GM18508 (cell line): ENCODE results near the gene TRIM65.

Experiments
- ATAC-seq: cut with Tn5 transposase; IDR thresholded peaks from one replicate; pipeline ENCODE4 v1.9.1; 2021; ENCODE audit warnings: moderate number of reproducible peaks; ENCODE audit not compliant: insufficient read depth, unreplicated experiment

Gene TRIM65

GRCh38 chr17:75896415-75897159, at the start of gene TRIM65:
TSS of gene TRIM65 (minus strand) at chr17:75896951. CDS start at chr17:75896937, 14 bp downstream.
- no peak for ATAC-seq

DNA sequence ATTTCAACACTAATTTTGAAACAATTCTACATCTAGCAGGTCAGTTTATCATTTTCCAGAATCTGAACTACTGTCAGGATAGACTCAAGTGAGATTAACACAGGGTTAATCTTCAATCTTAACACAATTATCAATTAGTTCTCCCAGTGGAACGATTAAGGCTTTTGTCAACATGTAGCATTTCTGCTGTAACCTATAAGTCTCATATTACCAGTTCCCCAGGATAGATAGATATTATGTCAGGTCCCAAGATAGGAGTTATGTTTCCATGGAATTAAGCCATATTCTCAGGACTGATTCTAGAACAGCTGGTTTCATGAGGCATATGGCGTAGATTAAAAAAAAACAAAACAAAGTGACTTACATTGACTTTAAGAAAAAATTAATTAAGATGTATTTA, 48.5 kb upstream of the TRIM65 start:
- no peak for ATAC-seq

DNA sequence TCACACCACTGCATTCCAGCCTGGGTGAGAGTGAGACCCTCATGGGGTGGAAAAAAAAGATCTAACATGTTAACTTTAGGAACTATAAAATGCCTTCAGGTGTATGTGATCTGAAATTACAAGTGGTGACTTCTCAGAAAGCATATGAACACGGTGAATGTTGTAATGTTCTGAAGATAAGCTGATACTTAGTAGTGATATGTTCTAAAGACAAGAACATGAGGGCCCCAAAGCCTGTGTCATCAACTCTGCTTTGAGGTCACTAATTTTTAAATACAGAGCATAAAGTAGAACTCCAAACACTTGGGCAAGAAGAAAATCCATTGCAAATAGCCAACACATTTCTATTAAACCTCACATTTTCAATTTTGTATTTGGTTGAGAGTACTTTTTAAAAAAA, 46.7 kb upstream of the TRIM65 start:
- ATAC-seq: no peak

GRCh38 chr17:75942473-75942872, 45.7 kb upstream of the TRIM65 start:
- ATAC-seq: no peak

DNA sequence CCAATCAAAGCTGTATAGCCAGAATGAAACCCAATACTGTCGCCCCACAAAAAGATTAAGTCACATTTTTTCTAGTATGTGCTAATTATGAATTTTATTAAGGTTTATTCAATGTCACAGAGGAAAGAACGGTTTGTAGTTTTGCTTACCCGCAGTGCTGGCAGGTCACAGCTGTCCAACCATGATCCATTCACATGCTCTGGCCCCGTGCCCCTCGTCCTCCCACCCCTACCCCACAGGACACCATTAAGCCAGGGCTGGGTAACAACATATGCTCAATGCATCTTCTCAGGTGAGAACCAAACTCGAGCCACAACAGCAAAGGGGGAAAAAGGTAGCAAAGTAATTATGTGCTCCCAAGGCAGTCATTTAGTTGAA, 44.7 kb upstream of the TRIM65 start:
- no peak for ATAC-seq

GRCh38 chr17:75940727-75941441, 44.1 kb upstream of the TRIM65 start, which contains the start of gene FBF1:
TSS of gene FBF1 (minus strand) at chr17:75941042. CDS start at chr17:75938149, 2,893 bp downstream.
- no peak for ATAC-seq

DNA sequence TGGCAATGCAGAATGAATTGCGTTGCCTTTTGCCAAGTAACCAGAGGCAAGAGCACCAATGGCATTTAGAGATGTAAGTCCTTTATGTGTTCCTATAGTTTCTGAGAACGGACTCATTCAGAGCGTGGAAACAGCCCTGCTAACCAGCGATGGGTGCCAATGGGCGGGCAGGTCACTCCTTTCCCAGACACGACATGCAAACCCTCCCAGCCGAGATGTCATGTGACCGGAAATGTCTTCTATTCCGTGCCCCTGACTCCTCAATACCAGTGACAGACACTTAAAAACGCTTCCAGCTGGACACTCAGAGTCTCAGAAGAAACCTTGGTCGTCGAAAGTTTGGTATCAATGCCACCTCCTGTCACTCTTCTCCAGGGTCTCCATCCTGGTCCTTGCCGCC, 40.9 kb upstream of the TRIM65 start:
- ATAC-seq: no peak

DNA sequence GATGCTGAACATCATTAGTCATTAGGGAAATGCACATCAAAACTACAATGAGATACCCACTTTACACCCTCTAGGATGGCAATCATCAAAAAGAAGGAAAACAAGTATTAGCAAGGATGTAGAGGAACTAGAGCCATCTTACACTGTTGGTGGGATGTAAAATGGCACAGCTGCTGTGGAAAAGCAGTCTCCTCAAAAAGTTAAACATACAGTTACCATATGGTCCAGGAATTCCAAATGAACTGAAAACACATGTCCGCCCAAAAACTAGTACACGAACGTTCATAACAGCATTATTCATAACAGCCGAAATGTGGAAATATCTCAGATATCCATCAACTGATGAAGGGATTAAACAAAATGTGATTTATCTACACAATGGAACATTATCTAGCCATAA, 37.1 kb upstream of the TRIM65 start:
- ATAC-seq: no peak

GRCh38 chr17:75932852-75933251, 36.1 kb upstream of the TRIM65 start:
- no peak for ATAC-seq

- no peak for ATAC-seq
Measured at GRCh38 chr17:75931062-75931461, 34.3 kb upstream of the TRIM65 start.

DNA sequence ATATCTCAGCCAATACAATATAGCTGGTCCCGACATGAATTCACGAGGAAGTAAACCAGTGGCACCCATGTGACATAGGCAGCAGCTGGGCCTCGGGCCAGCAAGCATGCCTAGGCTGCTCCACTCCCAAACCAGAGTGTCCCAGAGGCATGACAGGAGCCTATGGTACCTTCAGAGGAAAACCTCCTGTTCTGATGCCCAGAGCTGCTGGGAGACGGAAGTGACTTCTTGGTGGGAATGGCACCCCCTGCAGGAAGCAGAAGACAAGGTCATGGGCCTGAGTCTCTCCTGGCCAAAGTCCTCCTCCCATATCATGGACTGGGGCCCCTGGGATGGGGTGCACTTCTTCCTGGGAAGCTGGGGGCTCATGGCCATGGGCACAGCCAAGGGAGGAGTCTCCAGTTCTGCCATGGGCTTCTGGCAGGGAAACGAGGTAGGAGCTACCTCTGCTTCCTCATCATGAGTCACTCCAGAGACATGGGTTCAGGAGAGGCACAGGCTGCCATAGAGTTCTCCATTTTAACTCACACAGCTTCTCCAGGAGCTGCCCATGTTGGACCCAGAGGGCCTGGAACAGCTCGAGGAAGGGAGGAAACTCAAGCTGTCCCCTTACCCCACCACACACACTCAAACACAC, 30.7 kb upstream of the TRIM65 start:
- no peak for ATAC-seq

- no peak for ATAC-seq
Measured at GRCh38 chr17:75926456-75926855, 29.7 kb upstream of the TRIM65 start.

DNA sequence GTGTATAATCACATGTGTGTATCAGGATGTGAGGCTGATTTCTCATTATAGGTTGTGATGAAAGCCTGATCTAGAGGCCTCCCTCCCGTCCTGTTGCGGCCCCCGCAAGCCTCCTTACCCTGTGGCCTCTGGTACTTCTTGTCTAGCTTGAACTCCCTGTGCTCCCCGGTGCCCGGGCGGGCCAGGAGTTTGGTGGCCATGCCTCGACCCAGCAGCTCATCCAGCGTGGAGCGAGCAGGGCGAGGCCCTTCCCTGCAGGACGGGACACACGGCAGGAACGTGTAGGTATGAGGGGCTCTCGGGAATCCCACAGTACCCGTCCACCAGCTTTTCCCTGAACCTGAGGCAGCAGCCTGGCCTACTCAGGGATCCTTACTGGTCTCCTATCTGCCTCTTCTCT, 29.2 kb upstream of the TRIM65 start:
- no peak for ATAC-seq

DNA sequence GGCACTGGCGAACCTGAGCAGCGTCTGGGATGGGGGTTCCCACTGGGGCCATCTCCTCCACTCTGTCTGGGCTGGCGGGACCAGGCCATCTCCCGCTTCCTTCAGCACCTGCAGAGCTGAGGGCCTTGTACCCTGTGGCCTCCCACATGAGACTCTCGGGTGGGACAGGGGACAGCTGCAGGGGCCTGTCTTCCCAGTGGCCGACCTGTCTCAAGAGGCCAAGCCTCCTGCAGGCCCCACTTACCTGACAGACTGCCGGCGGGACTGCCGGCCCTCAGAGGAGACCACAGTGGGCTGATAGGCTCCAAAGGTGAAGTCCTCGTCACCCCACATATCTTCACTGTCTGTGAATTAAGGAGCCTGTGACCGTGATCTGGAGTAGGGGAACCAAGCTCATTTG, 28.4 kb upstream of the TRIM65 start:
- ATAC-seq: no peak

GRCh38 chr17:75922963-75923874, 26.5 kb upstream of the TRIM65 start:
- ATAC-seq: no peak

DNA sequence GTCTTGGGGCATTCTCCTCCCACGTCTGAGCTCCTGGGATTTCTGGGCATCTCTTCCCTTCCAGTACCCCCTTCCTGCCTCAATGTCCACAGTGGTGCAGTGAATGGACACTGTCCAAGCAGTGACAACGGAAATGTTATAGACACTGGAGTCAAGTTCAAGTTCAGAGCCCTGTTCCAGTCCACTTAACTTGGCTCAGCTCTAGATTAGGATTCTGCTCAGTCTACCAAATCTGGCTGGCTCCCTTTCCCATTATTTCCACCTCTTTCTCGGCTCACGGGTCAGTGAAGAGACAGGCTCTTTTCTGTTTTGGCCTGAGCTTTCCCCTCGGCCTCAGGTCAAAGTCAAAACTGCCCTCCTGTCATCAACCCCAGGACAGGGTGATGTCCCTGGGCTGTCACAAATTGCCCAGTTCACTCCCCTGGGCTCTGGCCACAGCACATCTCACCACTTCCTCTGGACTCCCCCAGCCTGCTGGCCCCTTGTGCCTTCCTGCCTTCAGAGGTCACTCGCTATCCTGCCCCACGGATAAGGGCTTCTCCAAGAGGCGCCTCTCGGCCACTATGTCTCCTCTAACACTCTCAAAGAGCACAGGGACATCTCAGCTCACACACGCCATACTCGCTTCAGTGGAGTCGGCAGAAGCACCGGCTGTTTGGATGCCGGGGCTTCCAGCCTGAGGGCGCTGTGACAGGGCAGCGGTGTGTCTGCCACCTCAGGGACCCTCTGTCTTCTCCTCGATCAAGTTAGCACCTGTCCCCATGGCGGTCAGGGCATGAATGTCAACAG, 25.6 kb upstream of the TRIM65 start:
- ATAC-seq: no peak

DNA sequence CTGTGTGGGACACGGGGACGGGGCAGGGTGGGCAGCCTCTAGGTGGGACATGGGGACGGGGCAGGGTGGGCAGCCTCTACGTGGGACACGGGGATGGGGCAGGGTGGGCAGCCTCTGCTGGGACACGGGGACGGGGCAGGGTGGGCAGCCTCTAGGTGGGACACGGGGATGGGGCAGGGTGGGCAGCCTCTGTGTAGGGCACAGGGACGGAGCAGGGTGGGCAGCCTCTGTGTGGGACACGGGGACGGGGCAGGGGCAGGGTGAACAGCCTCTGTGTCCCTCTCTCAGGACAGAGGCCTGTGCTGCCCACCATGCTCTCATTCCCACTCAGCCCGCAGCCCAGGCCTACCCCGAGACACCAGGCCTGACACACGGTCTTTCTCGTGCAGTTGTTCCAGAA, 24.8 kb upstream of the TRIM65 start:
- no peak for ATAC-seq

DNA sequence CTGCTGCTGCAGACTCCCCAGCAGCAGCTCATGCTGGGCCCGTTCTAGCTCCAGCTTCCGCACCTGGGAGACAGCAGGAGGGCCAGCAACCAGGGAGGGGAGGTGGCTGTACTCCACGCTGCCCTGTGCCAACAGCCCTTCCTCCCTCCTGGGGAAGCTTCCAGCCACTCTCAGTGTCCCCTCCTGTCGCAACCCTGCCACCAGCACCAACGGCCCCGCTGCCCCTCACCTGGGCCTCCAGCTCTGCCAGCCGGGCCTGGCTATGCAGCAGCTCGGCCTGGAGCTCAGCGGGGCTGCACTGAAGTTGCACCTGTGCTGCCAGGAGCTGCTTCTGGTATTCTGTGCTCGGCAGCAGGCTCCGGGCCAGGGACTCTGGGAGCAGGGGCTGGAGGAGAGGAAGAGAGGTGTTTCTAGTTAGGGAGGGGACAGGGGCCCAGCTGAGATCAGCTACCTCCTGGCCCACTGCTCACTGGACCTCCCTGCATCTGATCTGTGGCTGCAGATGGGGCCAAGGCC, 23.4 kb upstream of the TRIM65 start:
- no peak for ATAC-seq

DNA sequence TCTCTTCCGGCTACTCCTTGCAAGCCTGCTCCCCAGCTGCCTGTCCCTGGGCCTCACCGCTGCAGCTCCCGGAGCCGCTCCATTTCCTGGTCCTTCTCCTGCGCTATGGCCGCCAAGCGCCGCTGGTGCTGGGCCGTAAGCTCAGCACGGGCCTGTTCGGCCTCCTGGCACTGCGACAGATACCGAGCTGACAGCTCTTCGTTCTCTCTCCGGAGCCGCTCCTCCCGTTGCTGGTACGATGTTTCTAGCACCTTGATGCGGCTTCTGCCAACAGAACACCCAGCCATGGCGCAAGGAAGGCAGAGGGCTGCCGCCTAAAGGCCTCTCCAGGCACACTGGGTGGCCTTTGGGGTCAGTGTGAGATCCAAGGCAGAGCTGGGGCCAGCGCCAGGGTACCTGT, 22.9 kb upstream of the TRIM65 start:
- ATAC-seq: no peak
